Cardiac fibroblast (primary cell): ENCODE data around the gene FSTL3.

ENCODE experiments used
- DNase-seq, 2 donors: peaks; one replicate each; pipeline versions ENCODE4 v3.0.0 to v3.0.0-alpha.2; 2010; ENCODE audit warnings: low read depth in 2 of 2
- H3K4me3 ChIP-seq, 2 donors: replicated peaks in 1 of 2; 1 replicate in 1 of 2; 2 replicates in 1 of 2; pipeline ENCODE4 v1.5.1; 2011; ENCODE audit warnings: low read depth in 2 of 2, low read length in 2 of 2, mild to moderate bottlenecking in 2 of 2, moderate library complexity in 1 of 2
- CTCF ChIP-seq: IDR thresholded peaks from one replicate; pipeline ENCODE4 v1.5.1; 2011; ENCODE audit warnings: low read depth, mild to moderate bottlenecking, low read length, inconsistent platforms

The FSTL3 gene

DNA sequence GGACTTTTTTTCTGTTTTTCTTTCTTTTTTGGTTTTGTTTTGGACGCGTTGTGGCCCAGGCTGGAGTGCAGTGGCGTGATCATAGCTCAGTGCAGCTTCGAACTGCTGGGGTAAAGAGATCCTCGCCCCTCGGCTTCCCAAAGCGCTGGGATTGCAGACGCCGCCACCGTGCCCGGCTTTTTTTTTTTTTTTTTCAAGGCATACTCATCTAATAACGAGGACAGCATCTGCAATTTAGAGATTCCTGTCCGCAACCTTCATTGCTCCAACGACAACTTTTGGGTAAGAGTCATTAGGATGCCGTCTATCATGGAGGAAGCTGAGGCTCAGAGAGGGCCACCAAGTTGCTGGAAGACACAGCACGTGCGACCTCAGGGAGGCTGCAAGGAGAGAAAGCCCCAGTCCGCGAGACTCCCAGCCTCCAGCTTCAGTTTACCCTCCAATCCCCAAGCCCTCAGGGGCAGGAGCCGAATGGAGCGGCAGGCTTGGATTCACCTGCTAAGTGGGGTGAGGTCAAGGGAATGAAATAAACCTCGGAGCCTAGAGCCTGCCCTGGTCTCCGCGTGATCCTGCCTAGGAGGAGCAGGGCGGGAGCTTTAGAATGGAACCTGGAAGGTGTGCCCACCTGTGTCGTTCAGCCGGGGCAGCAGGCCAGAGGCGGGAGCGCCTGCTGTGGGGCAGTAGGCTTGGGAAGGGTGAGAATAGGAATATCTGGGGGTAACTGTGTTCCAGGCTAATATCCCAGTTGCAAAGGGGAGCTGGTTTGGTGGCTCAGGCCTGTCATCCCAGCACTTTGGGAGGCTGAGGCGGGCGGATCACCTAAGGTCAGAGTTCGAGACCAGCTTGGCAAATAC lies 42.2 kb upstream of the FSTL3 start:
- no peak for TF ChIP-seq CTCF
- H3K4me3 ChIP-seq = peak overlapping the region; percentile 65 to 78
- DNase-seq = no peak

DNA sequence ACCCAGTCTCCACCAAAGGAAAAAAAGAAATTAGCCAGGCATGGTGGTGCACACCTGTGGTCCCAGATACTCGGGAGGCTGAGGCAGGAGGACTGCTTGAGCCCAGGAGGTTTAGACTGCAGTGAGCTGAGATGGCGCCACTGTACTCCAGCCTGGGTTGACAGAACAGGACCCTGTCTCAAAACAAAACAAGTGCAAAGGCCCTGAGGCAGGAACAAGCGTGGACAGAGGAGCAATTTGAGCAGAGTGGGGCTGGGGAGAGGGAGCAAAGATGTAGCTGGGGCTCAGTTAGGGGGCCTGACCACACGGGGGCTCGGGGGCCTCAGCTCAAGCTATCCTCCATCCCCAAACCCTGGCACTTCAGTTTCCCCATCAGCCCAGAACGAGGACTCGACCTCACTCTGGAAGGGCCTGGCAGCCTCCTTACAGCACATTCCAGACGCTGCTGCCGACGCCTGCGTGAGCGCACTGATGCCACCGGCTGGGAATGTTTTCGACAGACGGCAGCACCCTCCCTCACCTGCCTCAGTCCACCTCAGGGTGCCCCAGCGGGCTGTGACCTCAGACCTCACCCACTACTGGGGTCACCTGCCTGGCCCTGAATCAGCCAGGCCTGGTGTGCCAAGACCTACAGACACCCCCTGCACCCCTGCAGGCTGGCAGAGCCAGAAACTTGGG lies 41.1 kb upstream of the FSTL3 start:
- no peak for TF ChIP-seq CTCF
- no peak for DNase-seq
- H3K4me3 ChIP-seq = no peak overlapping the region

DNA sequence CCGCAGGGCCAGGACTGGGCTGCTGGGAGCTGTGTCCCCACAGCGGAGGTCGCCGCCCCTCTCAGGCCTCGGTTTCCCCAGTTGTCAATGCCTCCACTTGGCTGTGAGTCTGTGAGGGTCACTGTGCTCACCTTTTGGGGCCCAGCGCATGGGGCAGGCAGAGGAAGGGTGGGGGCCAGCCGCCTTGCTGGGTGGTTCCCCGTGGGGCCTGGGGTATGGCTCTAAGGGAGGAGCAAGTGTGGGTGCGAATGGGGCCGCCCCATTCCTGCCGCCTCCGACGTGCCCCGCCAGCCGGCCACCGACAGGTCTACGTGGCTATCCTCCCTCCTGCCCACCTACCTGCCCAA lies 37.3 kb upstream of the FSTL3 start:
- H3K4me3 ChIP-seq = peak overlapping the region in 1 of 2 donors; percentile 44
- TF ChIP-seq CTCF = no peak
- no peak for DNase-seq

GRCh38 chr19:639253-640160 lies 36.7 kb upstream of the FSTL3 start, which contains the start of gene FGF22:
FGF22 (plus strand) TSS chr19:639879; CDS start chr19:639926, 47 bp downstream.
- DNase-seq = peak; percentile 82 to 90
- no peak for TF ChIP-seq CTCF
- H3K4me3 ChIP-seq = peak within 1 kb of the TSS; percentile 44 to 51

DNA sequence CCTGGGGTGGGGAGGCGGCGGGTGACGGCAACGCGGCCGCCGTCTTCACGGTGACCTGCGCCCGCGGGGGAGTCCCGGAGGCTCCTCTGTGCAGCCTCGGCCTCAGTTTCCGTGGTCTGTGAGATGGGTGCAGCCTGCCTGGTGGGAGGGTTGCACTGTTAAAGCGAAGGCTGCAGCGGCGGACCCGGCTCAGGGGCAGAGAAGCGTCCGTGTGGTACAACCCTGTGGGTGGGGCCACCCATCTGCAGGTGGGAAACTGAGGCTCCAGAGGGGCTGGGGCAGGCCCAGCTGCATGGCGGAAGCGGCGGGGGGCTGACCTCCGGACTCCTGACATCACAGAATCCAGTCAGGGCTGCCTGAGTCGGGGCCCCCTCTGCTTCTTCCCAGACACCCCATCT lies 36.0 kb upstream of the FSTL3 start:
- DNase-seq = no peak
- no peak for TF ChIP-seq CTCF
- peak overlapping the region in 1 of 2 donors; percentile 3 for H3K4me3 ChIP-seq

DNA sequence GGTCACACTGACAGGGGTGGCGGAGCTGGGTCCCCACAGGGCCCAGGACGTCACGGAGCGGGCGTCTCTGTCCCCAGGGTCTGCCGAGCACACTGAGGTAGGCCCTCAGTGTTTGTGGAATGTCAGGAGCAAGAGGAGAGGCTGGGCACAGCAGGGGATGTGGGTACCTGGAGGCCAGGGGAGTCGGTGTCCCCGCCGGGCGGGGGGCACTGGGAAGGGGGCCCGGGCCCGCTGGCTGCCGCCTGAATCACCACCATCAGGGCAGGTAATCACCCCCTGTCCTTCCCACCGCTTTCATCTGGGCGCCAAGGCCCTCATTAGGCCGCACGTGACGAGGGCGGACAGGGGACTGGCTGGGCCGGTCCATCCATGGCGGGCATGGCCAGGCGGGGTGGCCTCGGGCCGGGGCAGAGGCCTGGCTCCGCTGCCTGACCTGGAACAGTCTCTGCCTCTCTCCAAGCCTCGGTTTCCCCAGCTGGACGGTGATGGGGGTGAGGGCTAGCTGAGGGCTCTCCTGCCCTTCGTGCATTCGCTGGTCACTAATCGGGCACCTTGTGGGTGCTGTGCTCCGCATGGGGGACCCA lies 35.5 kb upstream of the FSTL3 start:
- no peak for DNase-seq
- no peak for TF ChIP-seq CTCF
- H3K4me3 ChIP-seq = no peak overlapping the region
